GM18907 (cell line): Measurements from ENCODE around the gene DHRS12.

Experiments
- ATAC-seq: cut with Tn5 transposase; IDR thresholded peaks from one replicate; pipeline ENCODE4 v1.9.1; 2021; ENCODE audit warnings: mild to moderate bottlenecking, moderate library complexity; ENCODE audit not compliant: unreplicated experiment

Gene DHRS12

DNA sequence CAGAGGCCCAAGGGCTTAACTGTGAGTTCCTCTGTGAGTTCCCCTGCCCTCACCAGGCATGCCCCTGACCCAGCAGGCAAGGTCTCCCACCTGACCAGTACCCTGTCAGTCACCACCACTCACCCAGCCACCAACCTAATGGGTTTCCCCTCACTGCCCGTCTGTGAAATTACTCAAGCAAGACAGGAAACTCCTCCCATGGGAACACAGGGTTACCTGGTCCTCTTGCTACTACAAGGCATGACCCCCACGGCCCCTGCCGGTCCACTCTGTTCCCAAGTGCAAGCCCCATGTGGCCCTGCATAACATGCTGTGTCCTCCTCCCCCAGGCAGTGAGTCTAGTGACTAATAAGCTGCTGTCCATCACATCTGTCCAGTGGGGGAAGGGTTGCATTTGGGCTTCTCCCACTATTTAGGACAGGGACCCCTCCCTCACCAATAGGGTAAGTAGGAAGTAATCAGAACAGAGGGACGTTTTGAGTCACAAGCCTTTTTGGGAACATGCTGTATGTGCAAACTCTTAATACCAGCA, 8.0 kb upstream of the DHRS12 start:
- ATAC-seq: peak; percentile 59

DNA sequence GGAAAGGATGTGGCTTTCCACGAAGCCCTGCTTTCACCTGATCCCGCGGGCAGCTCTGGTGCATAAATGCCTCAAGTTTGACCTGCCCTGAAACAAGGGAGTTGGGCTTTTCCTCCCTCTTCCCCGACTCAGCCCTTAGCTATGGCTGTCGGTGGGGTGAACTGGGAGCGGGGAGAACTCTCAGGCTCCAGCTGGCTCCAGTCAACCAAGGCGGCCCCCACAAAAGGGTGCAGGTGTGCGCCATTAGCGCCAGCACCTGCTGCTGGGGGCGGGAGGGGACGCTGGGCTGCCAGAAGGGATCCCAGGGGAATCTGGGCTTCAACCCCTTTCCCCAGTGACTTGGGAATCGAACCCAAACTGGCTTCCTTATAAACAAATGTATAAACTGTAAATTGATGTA, 7.1 kb upstream of the DHRS12 start:
- no peak for ATAC-seq

- no peak for ATAC-seq
Measured at GRCh38 chr13:51808811-51809210, 4.8 kb upstream of the DHRS12 start.

DNA sequence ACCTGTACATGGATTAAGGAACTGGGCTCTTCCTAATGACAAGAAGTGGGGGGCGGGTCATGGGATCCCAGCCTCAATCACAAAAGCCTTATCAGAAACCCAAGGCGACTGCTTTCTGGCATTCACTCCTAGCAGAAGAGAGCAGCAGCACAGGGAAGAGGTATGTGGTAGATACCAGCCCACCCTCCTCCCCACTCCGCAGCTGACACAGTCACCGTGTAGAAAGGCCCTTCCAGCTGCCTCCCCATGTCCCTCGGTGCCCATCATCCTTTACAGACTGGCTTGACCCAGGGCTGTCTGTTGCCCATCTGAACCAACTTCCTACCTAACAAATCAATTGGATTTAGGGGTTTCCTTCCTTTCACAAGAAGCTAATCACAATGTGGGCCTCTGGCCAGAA, 3.1 kb upstream of the DHRS12 start:
- ATAC-seq: no peak

DNA sequence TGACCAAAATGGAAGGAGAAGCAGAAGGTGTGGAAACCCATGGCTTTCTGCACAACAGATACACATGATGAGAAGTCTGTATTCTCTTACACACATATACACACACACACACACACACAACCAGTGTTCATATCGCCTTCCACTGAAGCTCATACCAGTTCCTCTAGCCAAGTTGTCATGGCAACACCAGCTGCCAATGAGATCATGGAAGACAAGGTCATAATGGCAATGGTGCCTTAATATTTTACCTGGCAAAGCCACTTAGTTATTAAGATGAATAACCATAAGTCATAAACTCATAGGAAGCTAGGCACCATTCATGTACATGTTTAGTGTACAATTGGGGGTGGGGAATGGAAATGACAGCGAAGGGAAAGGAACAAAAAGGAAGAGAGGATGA, 2.6 kb upstream of the DHRS12 start:
- ATAC-seq: no peak

DNA sequence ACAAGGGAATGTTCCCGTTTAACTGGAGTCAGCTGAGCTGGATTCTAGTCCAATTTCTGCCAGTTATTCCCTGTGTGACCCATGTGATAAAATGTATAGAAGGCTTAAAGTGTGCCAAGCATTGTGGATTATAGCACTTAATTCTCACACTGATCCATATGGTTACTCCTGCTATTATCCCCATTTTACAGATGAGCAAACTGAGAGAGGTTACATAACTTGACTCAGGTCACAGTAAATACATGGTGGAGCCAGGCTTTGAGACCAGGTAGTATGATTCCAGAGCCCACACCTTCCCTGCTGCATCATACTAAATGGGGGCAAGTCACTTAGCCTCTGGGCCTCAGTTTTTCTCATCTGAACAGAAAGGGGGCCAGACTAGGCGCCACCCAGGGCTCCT, 2.0 kb upstream of the DHRS12 start:
- no peak for ATAC-seq

GRCh38 chr13:51805313-51805712, 1.4 kb upstream of the DHRS12 start:
- ATAC-seq: no peak

GRCh38 chr13:51804295-51805172, 571 bp upstream of the DHRS12 start:
- no peak for ATAC-seq

GRCh38 chr13:51802631-51803418, 1.1 kb downstream of the DHRS12 start:
- no peak for ATAC-seq

GRCh38 chr13:51801631-51802099, 2.3 kb downstream of the DHRS12 start:
- ATAC-seq: no peak

GRCh38 chr13:51800486-51800885, 3.5 kb downstream of the DHRS12 start:
- ATAC-seq: no peak

DNA sequence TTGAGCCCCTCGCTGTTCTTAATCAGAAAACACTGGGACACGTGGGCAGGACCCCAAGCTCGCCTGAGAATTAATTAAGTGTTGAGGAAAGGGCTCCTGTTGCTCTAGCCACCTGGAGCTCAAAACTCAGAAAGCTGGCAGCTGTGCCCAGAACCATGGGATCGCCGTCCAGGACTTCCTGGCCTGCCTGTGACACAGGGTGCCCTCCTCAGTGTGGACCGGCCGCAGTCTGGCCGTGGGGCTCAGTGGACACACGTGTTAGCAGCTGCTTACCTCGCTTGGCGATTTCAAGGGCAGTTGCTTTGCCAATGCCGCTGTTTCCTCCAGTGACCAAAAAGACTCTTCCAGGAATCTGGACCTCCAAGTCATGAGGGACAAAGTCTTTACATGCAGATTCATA, 4.7 kb downstream of the DHRS12 start:
- ATAC-seq: no peak

DNA sequence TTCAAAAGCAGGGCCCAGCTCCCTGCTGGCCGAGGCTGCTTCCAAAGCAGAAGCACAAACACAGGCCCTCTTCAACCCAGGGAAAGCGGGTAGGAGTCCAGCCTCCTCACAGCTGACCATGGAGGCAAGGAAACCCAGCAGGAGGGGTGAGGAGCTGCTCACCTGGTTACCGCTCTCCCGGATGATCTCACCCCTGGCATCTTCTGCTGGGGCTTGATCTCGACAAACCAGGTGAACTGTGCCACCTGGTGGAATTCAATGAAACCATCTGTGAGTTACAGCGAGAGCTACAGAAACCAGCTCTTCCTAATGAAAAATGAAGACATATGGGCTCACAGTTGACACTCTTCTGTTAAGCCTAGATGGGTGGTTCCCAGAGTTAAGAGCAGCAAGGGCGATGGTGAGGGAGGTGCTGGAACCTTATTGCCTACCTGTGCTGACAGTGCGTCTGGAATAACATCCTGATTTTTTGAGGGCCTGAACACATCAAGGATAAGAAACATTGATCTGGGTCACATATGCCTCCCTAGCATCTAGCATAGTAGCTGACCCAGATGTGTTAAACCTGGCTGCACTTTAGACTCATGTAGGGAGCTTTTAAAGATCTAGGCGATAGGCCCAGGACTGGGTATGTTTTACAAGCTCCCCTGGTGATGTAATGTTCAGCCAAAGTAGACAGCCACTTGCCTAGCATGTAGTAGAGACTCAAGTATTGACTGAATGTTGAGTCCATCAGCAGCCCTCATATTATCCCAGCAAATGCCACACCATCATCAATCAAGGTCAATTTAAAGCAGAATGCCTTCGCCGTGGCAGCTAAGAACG, 6.1 kb downstream of the DHRS12 start:
- ATAC-seq: peak; percentile 41

GRCh38 chr13:51796546-51796945, 7.4 kb downstream of the DHRS12 start:
- no peak for ATAC-seq

DNA sequence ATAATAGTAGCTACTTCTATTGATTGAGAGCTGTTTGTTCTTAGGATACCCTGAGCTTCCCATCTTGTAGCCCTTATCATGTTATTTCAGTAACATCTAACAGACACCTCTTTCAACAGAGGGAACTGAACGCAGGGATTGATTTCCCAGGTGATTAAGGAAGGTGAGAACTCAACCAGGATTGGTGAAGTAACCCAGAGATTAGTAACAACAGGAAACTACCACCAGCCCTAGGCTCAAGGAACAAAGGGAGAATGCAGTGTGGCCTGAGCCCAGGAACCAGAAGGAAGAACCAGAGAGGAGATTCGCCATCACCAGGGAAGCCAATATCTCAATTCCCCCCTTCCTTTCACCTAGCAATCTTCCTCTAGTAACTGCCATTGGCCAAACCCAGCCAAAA, 8.5 kb downstream of the DHRS12 start:
- ATAC-seq: no peak

DNA sequence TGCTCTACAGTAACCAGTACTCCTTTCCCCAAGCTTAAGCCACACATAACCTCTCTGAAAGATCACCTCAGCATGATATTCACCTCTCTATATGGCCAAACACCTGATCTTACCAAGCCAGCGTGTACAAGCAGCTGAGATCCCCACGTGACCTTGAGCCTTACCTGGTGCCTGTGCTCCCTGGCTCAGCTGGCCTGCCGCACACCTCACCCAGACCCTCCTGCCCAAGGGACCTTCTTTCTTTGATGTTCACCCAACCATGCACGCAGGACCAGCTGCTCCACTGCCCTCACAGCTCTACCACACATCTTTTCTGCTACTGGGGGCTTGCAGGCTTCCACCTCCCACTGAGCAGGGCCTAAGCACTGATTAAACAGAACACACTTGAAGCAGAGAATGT, 9.0 kb downstream of the DHRS12 start:
- ATAC-seq: no peak

DNA sequence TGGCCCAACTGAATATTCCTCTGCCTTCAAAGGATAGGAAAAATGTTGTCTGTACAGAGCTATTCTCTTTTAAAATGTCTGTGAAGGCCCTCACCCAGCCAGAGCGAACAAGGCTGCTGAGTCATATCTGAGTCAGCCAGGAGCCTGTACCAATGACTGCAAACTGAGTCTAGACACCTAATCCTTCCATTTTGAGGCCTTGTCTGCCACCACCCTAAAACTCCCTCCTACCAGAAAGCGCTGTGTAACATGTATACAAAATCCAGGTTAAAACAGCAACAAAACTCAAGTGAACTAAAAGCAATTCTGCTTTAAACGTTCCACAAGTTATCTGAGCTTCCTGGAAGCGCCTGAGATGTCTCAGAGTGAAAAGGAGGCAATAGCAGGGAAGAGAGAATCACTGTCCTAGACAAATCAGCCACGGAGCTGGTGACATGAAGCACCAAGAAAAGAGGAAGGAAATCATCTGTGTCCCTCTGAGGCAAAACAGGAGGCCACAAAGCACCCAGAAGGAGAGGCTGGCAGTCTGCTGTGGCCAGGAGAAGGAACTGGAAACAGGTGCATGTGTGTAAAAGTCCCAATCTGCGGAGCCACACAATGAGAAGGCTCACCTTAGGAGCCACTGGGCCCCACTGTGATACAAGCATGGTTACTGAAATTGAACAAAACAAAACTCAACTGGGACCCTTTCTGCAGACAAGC, 10.2 kb downstream of the DHRS12 start:
- peak; percentile 64 for ATAC-seq

DNA sequence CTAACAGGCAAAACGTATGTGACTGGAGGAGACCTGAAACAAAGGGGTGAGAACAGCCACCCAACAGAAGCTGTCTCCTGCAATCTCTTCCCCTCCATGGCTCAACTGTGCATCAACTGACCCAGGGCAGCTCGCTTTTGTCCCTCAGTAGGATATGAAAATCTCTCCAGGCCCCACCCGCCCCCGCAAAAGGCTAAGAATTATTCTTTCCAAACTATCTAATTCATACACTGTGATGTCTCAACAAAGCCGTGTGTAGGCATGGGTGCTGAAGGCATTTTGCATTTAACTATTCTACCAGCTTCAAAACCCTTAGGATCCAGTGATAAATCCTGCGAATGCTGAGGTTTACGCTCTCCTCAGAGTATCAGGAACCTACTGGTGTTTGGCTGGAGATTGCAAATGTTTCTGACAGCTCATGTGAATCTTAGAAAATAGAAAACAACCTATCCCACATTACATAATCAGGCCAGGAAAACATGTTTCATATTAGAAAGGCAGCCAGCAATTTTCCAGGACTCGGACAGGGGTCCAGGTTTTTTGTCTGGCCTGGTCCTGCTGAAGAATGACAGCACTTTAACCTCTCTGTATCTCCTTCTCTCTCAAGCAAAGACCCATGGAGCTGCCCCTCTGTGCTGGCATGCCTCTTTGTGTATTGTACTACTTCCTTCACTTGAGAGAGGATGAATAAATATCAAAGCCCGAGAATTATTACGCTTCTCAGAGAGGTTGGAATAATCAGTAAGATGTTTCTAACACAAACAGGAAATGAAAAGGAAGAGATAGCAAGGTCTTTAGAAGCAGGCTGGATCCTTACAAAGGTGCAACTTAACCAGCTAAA, 17.3 kb downstream of the DHRS12 start:
- ATAC-seq: no peak

DNA sequence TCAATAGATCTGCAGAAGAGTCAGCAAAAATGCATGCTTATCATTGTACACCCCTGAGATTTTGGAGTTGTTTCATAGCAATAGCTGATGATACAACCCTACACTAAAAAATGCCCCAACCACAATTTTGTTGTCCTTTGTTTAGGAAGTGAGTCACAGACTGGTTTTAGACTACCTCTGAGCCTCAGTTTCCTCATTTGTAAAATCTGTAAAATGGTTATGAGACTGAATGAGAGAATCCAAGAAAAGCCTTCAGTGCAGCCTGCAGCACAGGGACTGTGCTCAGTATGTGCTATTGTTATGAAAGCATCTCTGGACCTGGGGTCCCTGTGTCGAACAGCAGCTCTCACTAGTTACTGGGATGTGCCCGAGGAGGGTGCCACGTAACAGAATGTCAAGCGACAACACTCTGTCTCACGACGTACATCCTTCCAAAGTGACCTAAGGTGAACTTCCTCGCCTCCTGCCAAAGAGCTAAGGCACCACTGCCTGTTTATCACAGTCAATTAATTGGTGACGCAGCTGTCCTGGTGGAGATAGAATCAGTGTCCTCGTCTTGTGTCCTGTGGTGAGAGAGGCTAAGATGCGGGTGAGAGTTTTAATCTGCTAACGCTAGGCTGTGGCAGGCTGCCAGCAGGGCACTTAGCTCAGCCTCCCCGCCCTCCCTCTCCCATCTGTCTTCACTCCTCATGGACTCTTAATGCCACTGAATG, 18.1 kb downstream of the DHRS12 start:
- no peak for ATAC-seq
